PC-9 (cell line): ENCODE measurements around the gene ALDH18A1. TPM values are rescaled to one million over a fixed set of nuclear protein-coding genes. Genes with fewer than 3 reads are reported as not detected.

Source experiments
- BruUV-seq: library from RNA; stranded (reverse); fragments of 400-500 nt; replicated peaks from 2 replicates; lab custom pipeline; 2021; lab: Mats Ljungman, UMichigan
- CTCF ChIA-PET: fragments of 300-600 bp; sonication (Branson Sonifier 250); formaldehyde crosslinking; loops from one replicate; lab custom pipeline; 2022; ENCODE audit warnings: antibody characterized with exemption; lab: Charles Lee
- POLR2A ChIA-PET: fragments of 300-600 bp; sonication (Branson Sonifier 250); formaldehyde crosslinking; loops from one replicate; lab custom pipeline; 2022; ENCODE audit warnings: antibody characterized with exemption; ENCODE audit not compliant: unreplicated experiment; lab: Charles Lee
- DNase-seq, 2 experiments: peaks; one replicate each; pipeline versions ENCODE4 v3.0.0 to v3.0.0-alpha.2; 2015 to 2022; ENCODE audit warnings: mixed read lengths in 1 of 2
- H2AFZ ChIP-seq: fragments of 200-600 bp; sonication (generic); 2 replicates; pipeline ENCODE4 v1.8.1; 2017; ENCODE audit warnings: antibody characterized with exemption
- H3F3A ChIP-seq: fragments of 200-600 bp; sonication (generic); 2 replicates; pipeline ENCODE4 v1.8.1; 2017; ENCODE audit warnings: antibody characterized with exemption, mild to moderate bottlenecking, low read depth; ENCODE audit not compliant: insufficient read depth
- H3K27ac ChIP-seq: fragments of 200-600 bp; sonication (generic); 2 replicates; pipeline ENCODE4 v1.6.1; 2016; ENCODE audit warnings: mixed run types
- H3K27me3 ChIP-seq: fragments of 200-600 bp; sonication (generic); 2 replicates; pipeline ENCODE4 v1.6.1; 2016; ENCODE audit warnings: low read depth, mixed run types; ENCODE audit not compliant: insufficient read depth
- H3K36me3 ChIP-seq: fragments of 200-600 bp; sonication (generic); 2 replicates; pipeline ENCODE4 v1.6.1; 2016; ENCODE audit warnings: low read depth, mixed run types
- H3K4me1 ChIP-seq: fragments of 200-600 bp; sonication (generic); replicated peaks from 2 replicates; pipeline ENCODE4 v1.6.1; 2016; ENCODE audit warnings: mixed run types; ENCODE audit not compliant: insufficient read depth
- H3K4me2 ChIP-seq: fragments of 200-600 bp; sonication (generic); 2 replicates; pipeline ENCODE4 v1.6.1; 2017; ENCODE audit warnings: mixed run types
- H3K4me3 ChIP-seq: fragments of 200-600 bp; sonication (generic); 2 replicates; pipeline ENCODE4 v1.6.1; 2016; ENCODE audit warnings: mixed run types
- H3K79me2 ChIP-seq: fragments of 200-600 bp; sonication (generic); 2 replicates; pipeline ENCODE4 v1.6.1; 2017; ENCODE audit warnings: low read depth, mixed run types
- H3K9me2 ChIP-seq: fragments of 200-600 bp; sonication (generic); 2 replicates; pipeline ENCODE4 v1.8.1; 2017; ENCODE audit warnings: mild to moderate bottlenecking; ENCODE audit not compliant: insufficient read depth
- H3K9me3 ChIP-seq: fragments of 200-600 bp; sonication (generic); 2 replicates; pipeline ENCODE4 v1.8.1; 2016; ENCODE audit warnings: low read depth; ENCODE audit not compliant: insufficient read depth
- H4K20me1 ChIP-seq: fragments of 200-600 bp; sonication (generic); 2 replicates; pipeline ENCODE4 v1.8.1; 2017; ENCODE audit not compliant: insufficient read depth
- EZH2 ChIP-seq: fragments of 200-600 bp; sonication (generic); IDR thresholded peaks from 2 replicates; pipeline ENCODE4 v1.8.0; 2017; ENCODE audit warnings: antibody characterized with exemption, low read depth
- intact Hi-C: fragments of 100-400 bp; cut with micrococcal nuclease; formaldehyde crosslinking; loops from one replicate; pipeline ENCODE4 v1.10.0; 2022; ENCODE audit not compliant: unreplicated experiment
- total RNA-seq: library from RNA; stranded (reverse); gene quantifications from 2 replicates; pipeline ENCODE4 v1.2.3, GENCODE V29; 2021
- TF ChIP-seq, protein P1 (sequence below): fragments of 200-600 bp; sonication (generic); conservative IDR thresholded peaks from 2 replicates; pipeline ENCODE4 v1.6.1; 2017; ENCODE audit warnings: mixed run types, antibody characterized with exemption, mild to moderate bottlenecking, moderate library complexity

ALDH18A1 gene
- total RNA-seq, 1 experiment from 2014 or later: 35.3 TPM

GRCh38 chr10:95616446-95616845 lies 40.1 kb downstream of the ALDH18A1 start:
- no peak overlapping the region for H3K27ac ChIP-seq
- H3K36me3 ChIP-seq: 0 out of 2 replicates have a peak, but pooled peaks cover 17% of the 10 kb centered on the region
- POLR2A ChIA-PET: interaction anchor here (0.6 kb wide), 1 partner anchor 86 kb away, joined by 4 read pairs; no protein-coding TSS in a partner anchor
- no peak overlapping the region for H3K4me3 ChIP-seq
- no peaks in the 10 kb centered on the region for H3K9me3 ChIP-seq
- H4K20me1 ChIP-seq: no peaks in the 10 kb centered on the region
- no peaks in the 10 kb centered on the region for H3K27me3 ChIP-seq
- H3K9me2 ChIP-seq: no peaks in the 10 kb centered on the region
- no TSS peak for BruUV-seq
- no peak for DNase-seq
- TF ChIP-seq, protein P1, sequence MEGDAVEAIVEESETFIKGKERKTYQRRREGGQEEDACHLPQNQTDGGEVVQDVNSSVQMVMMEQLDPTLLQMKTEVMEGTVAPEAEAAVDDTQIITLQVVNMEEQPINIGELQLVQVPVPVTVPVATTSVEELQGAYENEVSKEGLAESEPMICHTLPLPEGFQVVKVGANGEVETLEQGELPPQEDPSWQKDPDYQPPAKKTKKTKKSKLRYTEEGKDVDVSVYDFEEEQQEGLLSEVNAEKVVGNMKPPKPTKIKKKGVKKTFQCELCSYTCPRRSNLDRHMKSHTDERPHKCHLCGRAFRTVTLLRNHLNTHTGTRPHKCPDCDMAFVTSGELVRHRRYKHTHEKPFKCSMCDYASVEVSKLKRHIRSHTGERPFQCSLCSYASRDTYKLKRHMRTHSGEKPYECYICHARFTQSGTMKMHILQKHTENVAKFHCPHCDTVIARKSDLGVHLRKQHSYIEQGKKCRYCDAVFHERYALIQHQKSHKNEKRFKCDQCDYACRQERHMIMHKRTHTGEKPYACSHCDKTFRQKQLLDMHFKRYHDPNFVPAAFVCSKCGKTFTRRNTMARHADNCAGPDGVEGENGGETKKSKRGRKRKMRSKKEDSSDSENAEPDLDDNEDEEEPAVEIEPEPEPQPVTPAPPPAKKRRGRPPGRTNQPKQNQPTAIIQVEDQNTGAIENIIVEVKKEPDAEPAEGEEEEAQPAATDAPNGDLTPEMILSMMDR: no peak
- no peak for TF ChIP-seq EZH2
- no peaks in the 10 kb centered on the region for H3F3A ChIP-seq
- H3K79me2 ChIP-seq: no peaks in the 10 kb centered on the region
- intact Hi-C loops: no loop called here
- CTCF ChIA-PET: no interaction called here
- H3K4me2 ChIP-seq: no peak overlapping the region
- H2AFZ ChIP-seq: no peak overlapping the region
- H3K4me1 ChIP-seq: no peaks in the 10 kb centered on the region

DNA sequence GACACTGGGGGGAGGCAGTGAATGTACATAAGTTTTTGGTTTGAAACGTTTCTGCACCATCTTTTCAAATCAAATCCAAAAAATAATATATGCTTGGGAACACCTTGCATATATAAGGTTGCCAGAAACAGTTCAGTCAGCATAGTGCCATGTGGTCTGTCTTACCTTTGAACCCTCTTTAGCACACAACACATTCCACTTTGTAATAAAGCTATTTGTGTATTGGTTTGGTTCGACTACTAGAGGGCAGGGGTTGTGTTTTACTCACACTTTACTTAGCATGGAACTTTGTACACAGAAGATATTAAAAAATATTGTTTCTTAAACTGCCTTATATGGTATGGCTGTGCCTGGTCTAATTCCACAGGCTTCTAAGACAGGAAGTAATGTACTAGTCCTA lies 43.2 kb downstream of the ALDH18A1 start:
- H3K27ac ChIP-seq: no peak overlapping the region
- no peaks in the 10 kb centered on the region for H3K27me3 ChIP-seq
- no peak for DNase-seq
- no peaks in the 10 kb centered on the region for H3K9me2 ChIP-seq
- peaks cover 17% of the 10 kb centered on the region; the same call in 1 of the 2 replicates for H3K36me3 ChIP-seq
- no peaks in the 10 kb centered on the region for H3F3A ChIP-seq
- no TSS peak for BruUV-seq
- no peak overlapping the region for H3K4me3 ChIP-seq
- no peaks in the 10 kb centered on the region for H3K79me2 ChIP-seq
- H3K4me2 ChIP-seq: no peak overlapping the region
- intact Hi-C loops: no loop called here
- no peak overlapping the region for H2AFZ ChIP-seq
- H3K9me3 ChIP-seq: no peaks in the 10 kb centered on the region
- ChIA-PET CTCF (interaction anchor here (0.5 to 0.6 kb wide), 2 partner anchors 81 to 229 kb away, joined by 3 read pairs; no protein-coding TSS in a partner anchor), POLR2A (no interaction called here)
- no peak for TF ChIP-seq EZH2
- TF ChIP-seq, protein P1: no peak
- no peaks in the 10 kb centered on the region for H4K20me1 ChIP-seq
- no peaks in the 10 kb centered on the region for H3K4me1 ChIP-seq

DNA sequence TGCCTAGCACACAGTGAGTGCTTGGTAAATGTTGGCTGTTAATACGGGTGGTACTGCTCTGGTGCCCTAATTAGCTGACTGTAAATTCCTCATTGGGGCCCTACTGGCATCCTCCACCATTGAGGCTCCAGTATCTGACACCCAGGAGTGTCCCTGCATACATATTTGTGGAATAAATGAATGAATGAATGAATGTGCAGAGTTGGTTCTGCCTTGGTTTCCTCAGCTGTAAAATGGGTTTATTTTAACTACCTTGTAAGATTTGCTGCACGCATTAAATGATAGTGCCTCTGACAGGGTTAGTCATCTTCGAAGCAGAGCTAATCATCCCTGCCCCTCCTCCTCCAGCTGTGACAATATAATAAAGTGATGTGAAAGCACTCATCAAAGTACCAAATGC lies 45.8 kb downstream of the ALDH18A1 start:
- Histone ChIP-seq H4K20me1 (no peaks in the 10 kb centered on the region), H3K9me3 (no peaks in the 10 kb centered on the region), H3K4me1 (no peaks in the 10 kb centered on the region), H3K79me2 (no peaks in the 10 kb centered on the region), H3K9me2 (no peaks in the 10 kb centered on the region), H3K4me2 (no peak overlapping the region), H3K36me3 (peaks cover 17% of the 10 kb centered on the region; the same call in 1 of the 2 replicates), H3K27me3 (no peaks in the 10 kb centered on the region), H3K4me3 (no peak overlapping the region), H3F3A (no peaks in the 10 kb centered on the region), H3K27ac (no peak overlapping the region), H2AFZ (no peak overlapping the region)
- POLR2A ChIA-PET: no interaction called here
- CTCF ChIA-PET: no interaction called here
- TF ChIP-seq, protein P1: no peak
- TF ChIP-seq EZH2: no peak
- BruUV-seq: no TSS peak
- intact Hi-C loops: no loop called here
- DNase-seq: no peak
